Activated CD4-positive, alpha-beta T cell treated with anti-CD3 and anti-CD28 coated beads, Interleukin-2, amount 10 ng/mL, durations not matched to agents 7 days and 5 days (primary cell): ENCODE data around the gene NBEAL2. TPM values are rescaled to one million over a fixed set of nuclear protein-coding genes. Genes with fewer than 3 reads are reported as not detected.

Source experiments
- total RNA-seq, 2 experiments: library from RNA; stranded (reverse); gene quantifications; one replicate each; pipeline ENCODE4 v1.2.3, GENCODE V29; 2021

The NBEAL2 gene
- total RNA-seq, 2 experiments from 2014 or later, result 194 to 212 TPM

Other genes starting within 250 kb of the NBEAL2 start
- gene MYL3, start 116.2 kb upstream of the NBEAL2 start, total RNA-seq, result not detected
- gene PTH1R, start 101.9 kb upstream of the NBEAL2 start, total RNA-seq, result not detected
- gene CCDC12, start 2.9 kb upstream of the NBEAL2 start, total RNA-seq, result 10 to 100 TPM; 48.7 to 56.1 TPM
- gene SETD2, start 184.4 kb downstream of the NBEAL2 start, total RNA-seq, result 10 to 100 TPM; 44.4 to 48.3 TPM